PFSK-1 (cell line): ENCODE measurements around the gene PALLD.

Source experiments
- POLR2AphosphoS5 ChIP-seq: IDR thresholded peaks from 2 replicates; pipeline ENCODE4 v1.6.1; 2012; ENCODE audit warnings: low read depth, mild to moderate bottlenecking, control low read depth, low read length, moderate library complexity
- SIN3A ChIP-seq: IDR thresholded peaks from 2 replicates; pipeline ENCODE4 v1.6.1; 2012; ENCODE audit warnings: mild to moderate bottlenecking, low read length, moderate library complexity, borderline replicate concordance; ENCODE audit not compliant: insufficient read depth

- TF ChIP-seq SIN3A (no peak), POLR2AphosphoS5 (no peak)
Measured at GRCh38 chr4:168794092-168794707, 297.3 kb downstream of the PALLD start.
